ENCODE data around the gene CCR3.

The CCR3 gene

GRCh38 chr3:46258525-46258924 lies 16.3 kb downstream of the CCR3 start:
- no peaks in the 10 kb centered on the region for H3K9me3 ChIP-seq
- no peak for TF ChIP-seq CTCF (IDR thresholded peaks at IDR 0.05; ENCODE audit: low read depth, low read length)
- no peak for DNase-seq
- H3K27me3 ChIP-seq, result no peaks in the 10 kb centered on the region
- H3K4me1 ChIP-seq, result no peaks in the 10 kb centered on the region
- no peaks in the 10 kb centered on the region for H3K36me3 ChIP-seq
- no peak overlapping the region for H3K4me3 ChIP-seq (ENCODE audit: low read depth, low read length)

GRCh38 chr3:46261926-46262594 lies 19.8 kb downstream of the CCR3 start:
- H3K36me3 ChIP-seq, result no peaks in the 10 kb centered on the region
- DNase-seq, result no peak
- TF ChIP-seq CTCF (IDR thresholded peaks at IDR 0.05; ENCODE audit: low read depth, low read length), result no peak
- H3K9me3 ChIP-seq, result no peaks in the 10 kb centered on the region
- no peaks in the 10 kb centered on the region for H3K4me1 ChIP-seq
- no peaks in the 10 kb centered on the region for H3K27me3 ChIP-seq
- no peak overlapping the region for H3K4me3 ChIP-seq (ENCODE audit: low read depth, low read length)

- no peaks in the 10 kb centered on the region for H3K9me3 ChIP-seq
- H3K4me3 ChIP-seq (ENCODE audit: low read depth, low read length), result no peak overlapping the region
- no peak for DNase-seq
- H3K36me3 ChIP-seq, result no peaks in the 10 kb centered on the region
- no peaks in the 10 kb centered on the region for H3K4me1 ChIP-seq
- no peaks in the 10 kb centered on the region for H3K27me3 ChIP-seq
- TF ChIP-seq CTCF (IDR thresholded peaks at IDR 0.05; ENCODE audit: low read depth, low read length), result no peak
These were observed 21.7 kb downstream of the CCR3 start for GRCh38 chr3:46264002-46264401.

- H3K36me3 ChIP-seq, result no peaks in the 10 kb centered on the region
- DNase-seq, result no peak
- H3K4me1 ChIP-seq, result no peaks in the 10 kb centered on the region
- H3K27me3 ChIP-seq, result no peaks in the 10 kb centered on the region
- no peak for TF ChIP-seq CTCF (IDR thresholded peaks at IDR 0.05; ENCODE audit: low read depth, low read length)
- no peak overlapping the region for H3K4me3 ChIP-seq (ENCODE audit: low read depth, low read length)
- H3K9me3 ChIP-seq, result no peaks in the 10 kb centered on the region
These were observed 24.3 kb downstream of the CCR3 start for GRCh38 chr3:46266598-46266997.

- Histone ChIP-seq H3K4me3 (ENCODE audit: low read depth, low read length) (no peak overlapping the region), H3K36me3 (no peaks in the 10 kb centered on the region), H3K4me1 (no peaks in the 10 kb centered on the region), H3K9me3 (no peaks in the 10 kb centered on the region), H3K27me3 (no peaks in the 10 kb centered on the region)
- no peak for DNase-seq
- TF ChIP-seq CTCF (IDR thresholded peaks at IDR 0.05; ENCODE audit: low read depth, low read length), result no peak
These were observed 27.3 kb downstream of the CCR3 start for GRCh38 chr3:46269556-46269955.

GRCh38 chr3:46270474-46270873 lies 28.2 kb downstream of the CCR3 start:
- DNase-seq, result no peak
- Histone ChIP-seq H3K4me1 (no peaks in the 10 kb centered on the region), H3K4me3 (ENCODE audit: low read depth, low read length) (no peak overlapping the region), H3K27me3 (no peaks in the 10 kb centered on the region), H3K9me3 (no peaks in the 10 kb centered on the region), H3K36me3 (no peaks in the 10 kb centered on the region)
- no peak for TF ChIP-seq CTCF (IDR thresholded peaks at IDR 0.05; ENCODE audit: low read depth, low read length)
